Measurements from ENCODE around the gene DICER1.

DNA sequence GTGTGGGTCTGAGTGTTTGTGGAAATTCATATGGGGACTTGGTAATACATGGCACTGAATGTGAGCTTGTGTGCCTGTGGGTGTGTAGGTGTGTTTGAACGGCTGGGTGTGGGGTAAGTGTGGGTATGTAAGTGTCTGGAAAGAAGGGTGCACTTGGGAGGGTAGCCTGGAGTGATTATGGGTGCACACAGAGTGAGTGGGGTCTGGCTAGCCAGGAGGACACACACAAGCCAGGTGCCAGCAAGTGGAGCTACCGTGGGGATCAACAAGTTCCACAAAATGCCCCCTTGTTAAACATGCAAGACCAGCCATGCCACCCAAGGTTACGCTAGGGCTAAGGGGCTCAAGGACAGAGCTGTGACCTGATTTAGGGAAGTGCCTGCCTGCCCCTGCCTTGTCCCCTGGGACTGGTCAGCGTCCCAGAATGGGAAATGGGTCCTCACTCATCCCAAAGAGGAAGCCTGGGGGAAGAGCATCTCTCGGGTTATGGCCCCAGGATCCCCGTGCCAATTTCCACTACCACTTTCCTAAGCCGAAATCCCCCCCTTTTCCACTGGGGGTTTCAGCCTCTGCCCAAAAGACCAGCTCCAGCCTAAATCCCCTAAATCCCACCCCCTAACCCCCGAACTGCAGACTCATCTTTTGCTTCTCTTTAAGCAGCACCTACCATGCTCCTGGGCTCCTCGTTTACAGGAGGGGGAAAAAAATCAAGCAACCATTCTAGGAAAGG is 118.6 kb downstream of the DICER1 start:
- TF ChIP-seq POLR2A (IDR thresholded peaks at IDR 0.05), result no peak
- TF ChIP-seq, protein P1, sequence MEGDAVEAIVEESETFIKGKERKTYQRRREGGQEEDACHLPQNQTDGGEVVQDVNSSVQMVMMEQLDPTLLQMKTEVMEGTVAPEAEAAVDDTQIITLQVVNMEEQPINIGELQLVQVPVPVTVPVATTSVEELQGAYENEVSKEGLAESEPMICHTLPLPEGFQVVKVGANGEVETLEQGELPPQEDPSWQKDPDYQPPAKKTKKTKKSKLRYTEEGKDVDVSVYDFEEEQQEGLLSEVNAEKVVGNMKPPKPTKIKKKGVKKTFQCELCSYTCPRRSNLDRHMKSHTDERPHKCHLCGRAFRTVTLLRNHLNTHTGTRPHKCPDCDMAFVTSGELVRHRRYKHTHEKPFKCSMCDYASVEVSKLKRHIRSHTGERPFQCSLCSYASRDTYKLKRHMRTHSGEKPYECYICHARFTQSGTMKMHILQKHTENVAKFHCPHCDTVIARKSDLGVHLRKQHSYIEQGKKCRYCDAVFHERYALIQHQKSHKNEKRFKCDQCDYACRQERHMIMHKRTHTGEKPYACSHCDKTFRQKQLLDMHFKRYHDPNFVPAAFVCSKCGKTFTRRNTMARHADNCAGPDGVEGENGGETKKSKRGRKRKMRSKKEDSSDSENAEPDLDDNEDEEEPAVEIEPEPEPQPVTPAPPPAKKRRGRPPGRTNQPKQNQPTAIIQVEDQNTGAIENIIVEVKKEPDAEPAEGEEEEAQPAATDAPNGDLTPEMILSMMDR (IDR thresholded peaks at IDR 0.05), result no peak
